ENCODE measurements around the gene OXCT1. TPM values are rescaled to one million over a fixed set of nuclear protein-coding genes. Genes with fewer than 3 reads are reported as not detected.

Gene OXCT1
- total and polyA plus RNA-seq, 2 of the 4 experiments (the other 2 are of a cell fraction) = 14.2 to 16.3 TPM

- no TSS peak for BruUV-seq (replicated peaks)
- no peak overlapping the region for H3K56ac ChIP-seq (ENCODE audit: extremely low read depth, insufficient read depth, low read length)
Observed at GRCh38 chr5:41874512-41875060, 4.4 kb upstream of the OXCT1 start.

More at GRCh38 chr5:41874512-41875060, 4.4 kb upstream of the OXCT1 start:
- in situ Hi-C loops (cut with MboI; ENCODE audit: low sequenced_read_pairs) (loop anchor here (25.0 kb wide), 2 partner anchors 713 to 888 kb away; partner anchors contain the start of gene CCDC152), dilution Hi-C loops (cut with HindIII; ENCODE audit: low sequenced_read_pairs, unreplicated experiment) (no loop called here), intact Hi-C loops (cut with micrococcal nuclease) (loop anchor here (5.0 kb wide), 1 partner anchor 168 kb away; no protein-coding TSS in a partner anchor)
- no peak overlapping the region for H2AK9ac ChIP-seq (replicated peaks; ENCODE audit: low read depth, low read length, poor library complexity)
- no peak overlapping the region for H3K23ac ChIP-seq (ENCODE audit: low read depth, low read length)
- no peak for TF ChIP-seq RAD21 (IDR thresholded peaks at IDR 0.05; ENCODE audit: low read length)
- TF ChIP-seq USF2 (IDR thresholded peaks at IDR 0.05; ENCODE audit: low read depth, low read length) = no peak
- no peak for TF ChIP-seq CHD1 (IDR thresholded peaks at IDR 0.05; ENCODE audit: low read depth, low read length)
- TF ChIP-seq CEBPB (IDR thresholded peaks at IDR 0.05; ENCODE audit: low read depth, low read length) = no peak
- TF ChIP-seq ELK1 (IDR thresholded peaks at IDR 0.05; ENCODE audit: borderline replicate concordance, low read depth, low read length) = no peak
- no peak for TF ChIP-seq FOS (IDR thresholded peaks at IDR 0.05; ENCODE audit: low read depth, low read length)
- POLR2A ChIA-PET (ENCODE audit: unreplicated experiment) = no interaction called here
- no peak for ATAC-seq (ENCODE audit: low read depth)
- peaks cover 0 to 3% of the 10 kb centered on the region in 2 experiments; a peak in 1 of 4 replicates for H3K79me1 ChIP-seq (ENCODE audit: low read depth in 1 of 2, low read length in 2 of 2)
- H3K14ac ChIP-seq (replicated peaks; ENCODE audit: low read depth, low read length) = no peak overlapping the region
- H3K4me2 ChIP-seq (ENCODE audit: low read depth, low read length) = no peak overlapping the region
- H2BK120ac ChIP-seq (ENCODE audit: low read depth, low read length) = no peak overlapping the region
- H2AK5ac ChIP-seq (ENCODE audit: low read depth, low read length) = no peak overlapping the region
- no peak overlapping the region for H4K91ac ChIP-seq (ENCODE audit: insufficient read depth, low read depth, low read length)
- H3K4ac ChIP-seq (ENCODE audit: low read depth, low read length) = no peak overlapping the region
- H2BK15ac ChIP-seq (ENCODE audit: low read depth, low read length) = no peak overlapping the region
- no peaks in the 10 kb centered on the region for H3K36me3 ChIP-seq (ENCODE audit: control insufficient read depth, insufficient read depth, low read length)
- no peak for DNase-seq
- no peaks in the 10 kb centered on the region for H3K9me3 ChIP-seq (ENCODE audit: control insufficient read depth, insufficient read depth, low read length)
- H4K5ac ChIP-seq (ENCODE audit: low read depth, low read length) = no peak overlapping the region
- no peaks in the 10 kb centered on the region for H4K20me1 ChIP-seq (ENCODE audit: insufficient read depth, low read length)
- no peak overlapping the region for H2BK5ac ChIP-seq (ENCODE audit: low read depth, low read length, poor library complexity, severe bottlenecking)
- H3K18ac ChIP-seq (ENCODE audit: low read depth, low read length) = no peak overlapping the region
- CTCF ChIA-PET = no interaction called here
- no peak overlapping the region for H3K9ac ChIP-seq (ENCODE audit: low read depth, low read length)
- peaks cover 2% of the 10 kb centered on the region; the same call in 1 of the 2 replicates for H3K4me1 ChIP-seq (ENCODE audit: control insufficient read depth, insufficient read depth, low read length)
- peaks cover 5% of the 10 kb centered on the region for H3K9me1 ChIP-seq (ENCODE audit: insufficient read depth, low read length)
- H3K4me3 ChIP-seq (ENCODE audit: insufficient read depth, low read depth, low read length) = no peak overlapping the region
- H3K27ac ChIP-seq (ENCODE audit: insufficient read depth, low read length) = no peak overlapping the region
- no peak overlapping the region for H2BK20ac ChIP-seq (ENCODE audit: low read depth, low read length)
- H4K8ac ChIP-seq (ENCODE audit: low read depth in 2 of 2, low read length in 2 of 2) = no peak overlapping the region
- H3K27me3 ChIP-seq (ENCODE audit: control insufficient read depth, insufficient read depth, low read length) = peaks cover 1% of the 10 kb centered on the region; the same call in 1 of the 2 replicates
- no peak overlapping the region for H2AFZ ChIP-seq (replicated peaks; ENCODE audit: low read length, poor library complexity)
